CD4-positive, alpha-beta T cell (primary cell): Measurements from ENCODE around the gene PDE7B. TPM values are rescaled to one million over a fixed set of nuclear protein-coding genes. Genes with fewer than 3 reads are reported as not detected.

ENCODE experiments used
- ATAC-seq: fragments of 200-7000 bp; cut with Tn5 transposase; one replicate; pipeline ENCODE4 v1.10.0; 2022; ENCODE audit warnings: mild to moderate bottlenecking; ENCODE audit not compliant: poor library complexity
- CTCF ChIA-PET: fragments of 350-600 bp; sonication (Branson Sonifier 250); formaldehyde crosslinking; loops from one replicate; lab custom pipeline; 2021; ENCODE audit warnings: antibody characterized with exemption, inconsistent platforms; lab: Charles Lee
- POLR2A ChIA-PET: fragments of 350-600 bp; sonication (Branson Sonifier 250); formaldehyde crosslinking; loops from one replicate; lab custom pipeline; 2021; ENCODE audit warnings: antibody characterized with exemption, inconsistent platforms; lab: Charles Lee
- DNase-seq, 14 experiments: peaks; one replicate each; pipeline ENCODE4 v3.0.0-alpha.2; 2013 to 2020; ENCODE audit warnings: mixed read lengths in 2 of 14
- H3K27ac ChIP-seq, 2 donors: one replicate each; pipeline versions ENCODE4 v1.5.1 to v1.7.0; 2013; ENCODE audit warnings: low read length in 2 of 2, low read depth in 1 of 2, mild to moderate bottlenecking in 1 of 2
- H3K27me3 ChIP-seq, 2 experiments: 1 replicate in 1 of 2; 2 replicates in 1 of 2; pipeline versions ENCODE4 v1.6.1 to v1.7.0; 2013; ENCODE audit warnings: low read length in 2 of 2, control low read depth in 1 of 2, mild to moderate bottlenecking in 1 of 2, moderate library complexity in 1 of 2; ENCODE audit not compliant: insufficient read depth in 2 of 2, control insufficient read depth in 1 of 2
- H3K36me3 ChIP-seq: one replicate; pipeline ENCODE4 v1.6.1; 2013; ENCODE audit warnings: low read length, control low read depth; ENCODE audit not compliant: insufficient read depth
- H3K4me1 ChIP-seq: one replicate; pipeline ENCODE4 v1.6.1; 2013; ENCODE audit warnings: low read length, control low read depth; ENCODE audit not compliant: insufficient read depth
- H3K4me3 ChIP-seq: one replicate; pipeline ENCODE4 v1.5.1; 2013; ENCODE audit warnings: mild to moderate bottlenecking, low read length, moderate library complexity
- H3K9me3 ChIP-seq, 2 experiments: 1 replicate in 1 of 2; 2 replicates in 1 of 2; pipeline versions ENCODE4 v1.6.1 to v1.7.0; 2013; ENCODE audit warnings: low read length in 2 of 2, mild to moderate bottlenecking in 2 of 2, control low read depth in 1 of 2, moderate library complexity in 1 of 2; ENCODE audit not compliant: control insufficient read depth in 1 of 2, insufficient read depth in 1 of 2
- H3K27ac Mint-ChIP-seq: one replicate; pipeline ENCODE4 v1.8.0; 2020; ENCODE audit warnings: mixed read lengths
- H3K27me3 Mint-ChIP-seq: one replicate; pipeline ENCODE4 v1.8.0; 2021; ENCODE audit warnings: mixed read lengths
- H3K36me3 Mint-ChIP-seq: one replicate; pipeline ENCODE4 v1.8.0; 2021; ENCODE audit warnings: low read depth, mixed read lengths
- H3K4me1 Mint-ChIP-seq: one replicate; pipeline ENCODE4 v1.8.0; 2021; ENCODE audit warnings: low read depth, mixed read lengths
- H3K4me3 Mint-ChIP-seq: one replicate; pipeline ENCODE4 v1.8.0; 2020; ENCODE audit warnings: mild to moderate bottlenecking, mixed read lengths
- H3K9me3 Mint-ChIP-seq: one replicate; pipeline ENCODE4 v1.8.0; 2020; ENCODE audit warnings: mixed read lengths
- CTCF ChIP-seq: fragments of 200-600 bp; IDR thresholded peaks from one replicate; pipeline ENCODE4 v1.8.0; 2022; ENCODE audit warnings: antibody characterized with exemption, mild to moderate bottlenecking
- intact Hi-C, 2 experiments: fragments of 100-400 bp; cut with DNase I in 1 of 2; cut with micrococcal nuclease in 1 of 2; formaldehyde crosslinking; loops; one replicate each; pipeline versions ENCODE4 v1.15.1 to v1.9.0; 2023 to 2025; cut with DNase I, micrococcal nuclease
- total RNA-seq, 174 experiments: library from RNA in 2 of 174; stranded (reverse) in 2 of 174; gene quantifications; one replicate each; pipeline ENCODE4 v1.2.3 and lab custom pipeline; 2021 to 2026

The PDE7B gene
- total RNA-seq, 2 experiments from 2014 or later = 0.25 to 0.34 TPM

- intact Hi-C loops = no loop called here
- H3K9me3 Mint-ChIP-seq = no peaks in the 10 kb centered on the region
- no peak overlapping the region for H3K27ac Mint-ChIP-seq
- H3K27ac ChIP-seq = no peak overlapping the region
- H3K4me1 Mint-ChIP-seq = no peaks in the 10 kb centered on the region
- H3K4me3 Mint-ChIP-seq = no peak overlapping the region
- no peak for TF ChIP-seq CTCF
- no peaks in the 10 kb centered on the region for H3K36me3 ChIP-seq
- CTCF ChIA-PET = no interaction called here
- POLR2A ChIA-PET = interaction anchor here (0.7 kb wide), 1 partner anchor 21 kb away, joined by 4 read pairs; the partner anchor contains the start of gene PDE7B
- no peaks in the 10 kb centered on the region for H3K27me3 Mint-ChIP-seq
- no peaks in the 10 kb centered on the region for H3K27me3 ChIP-seq
- DNase-seq = no peak
- ATAC-seq = no peak
- H3K36me3 Mint-ChIP-seq = no peaks in the 10 kb centered on the region
- no peak overlapping the region for H3K4me3 ChIP-seq
- no peaks in the 10 kb centered on the region for H3K9me3 ChIP-seq
- H3K4me1 ChIP-seq = no peaks in the 10 kb centered on the region
Observed at GRCh38 chr6:135831016-135831415, 20.5 kb upstream of the PDE7B start.

GRCh38 chr6:135832166-135832565 is 19.3 kb upstream of the PDE7B start:
- Mint-ChIP-seq H3K4me1 (peaks cover 4% of the 10 kb centered on the region), H3K36me3 (no peaks in the 10 kb centered on the region), H3K27ac (no peak overlapping the region), H3K4me3 (no peak overlapping the region), H3K9me3 (no peaks in the 10 kb centered on the region), H3K27me3 (no peaks in the 10 kb centered on the region)
- intact Hi-C loops = no loop called here
- Histone ChIP-seq H3K9me3 (no peaks in the 10 kb centered on the region), H3K4me1 (no peaks in the 10 kb centered on the region), H3K36me3 (no peaks in the 10 kb centered on the region), H3K4me3 (no peak overlapping the region), H3K27me3 (no peaks in the 10 kb centered on the region), H3K27ac (no peak overlapping the region)
- ChIA-PET POLR2A (no interaction called here), CTCF (no interaction called here)
- ATAC-seq (no peak), DNase-seq (no peak)
- no peak for TF ChIP-seq CTCF

- Histone ChIP-seq H3K4me3 (no peak overlapping the region), H3K9me3 (no peaks in the 10 kb centered on the region), H3K27ac (no peak overlapping the region), H3K27me3 (no peaks in the 10 kb centered on the region), H3K36me3 (no peaks in the 10 kb centered on the region), H3K4me1 (no peaks in the 10 kb centered on the region)
- no peak for DNase-seq
- Mint-ChIP-seq H3K9me3 (no peaks in the 10 kb centered on the region), H3K4me3 (no peak overlapping the region), H3K36me3 (no peaks in the 10 kb centered on the region), H3K27me3 (peaks cover 4% of the 10 kb centered on the region), H3K27ac (no peak overlapping the region), H3K4me1 (peaks cover 15% of the 10 kb centered on the region)
- ChIA-PET POLR2A (interaction anchor here (0.6 kb wide), 1 partner anchor 667 kb away, joined by 3 read pairs; no protein-coding TSS in a partner anchor), CTCF (no interaction called here)
- no peak for TF ChIP-seq CTCF
- no peak for ATAC-seq
- intact Hi-C loops = no loop called here
Observed at GRCh38 chr6:135833771-135834170, 17.7 kb upstream of the PDE7B start.
